GM12865 (cell line): ENCODE results near the gene PKNOX1.
"Not testable (repeated sequence)": the region's sequence is repeated elsewhere in the genome, so short reads cannot be mapped to it uniquely, and the experiment has no call there.

Experiments
- DNase-seq: peaks from one replicate; pipeline ENCODE4 v3.0.0; 2010; ENCODE audit warnings: low read depth
- H3K4me3 ChIP-seq: 2 replicates; pipeline ENCODE4 v1.5.1; 2011; ENCODE audit warnings: mild to moderate bottlenecking, low read depth, low read length, control low read depth
- CTCF ChIP-seq: IDR thresholded peaks from 2 replicates; pipeline ENCODE4 v1.5.1; 2011; ENCODE audit warnings: low read length, control low read depth, low read depth, inconsistent platforms; ENCODE audit not compliant: insufficient read depth; ENCODE audit errors: missing control alignments

Gene PKNOX1

DNA sequence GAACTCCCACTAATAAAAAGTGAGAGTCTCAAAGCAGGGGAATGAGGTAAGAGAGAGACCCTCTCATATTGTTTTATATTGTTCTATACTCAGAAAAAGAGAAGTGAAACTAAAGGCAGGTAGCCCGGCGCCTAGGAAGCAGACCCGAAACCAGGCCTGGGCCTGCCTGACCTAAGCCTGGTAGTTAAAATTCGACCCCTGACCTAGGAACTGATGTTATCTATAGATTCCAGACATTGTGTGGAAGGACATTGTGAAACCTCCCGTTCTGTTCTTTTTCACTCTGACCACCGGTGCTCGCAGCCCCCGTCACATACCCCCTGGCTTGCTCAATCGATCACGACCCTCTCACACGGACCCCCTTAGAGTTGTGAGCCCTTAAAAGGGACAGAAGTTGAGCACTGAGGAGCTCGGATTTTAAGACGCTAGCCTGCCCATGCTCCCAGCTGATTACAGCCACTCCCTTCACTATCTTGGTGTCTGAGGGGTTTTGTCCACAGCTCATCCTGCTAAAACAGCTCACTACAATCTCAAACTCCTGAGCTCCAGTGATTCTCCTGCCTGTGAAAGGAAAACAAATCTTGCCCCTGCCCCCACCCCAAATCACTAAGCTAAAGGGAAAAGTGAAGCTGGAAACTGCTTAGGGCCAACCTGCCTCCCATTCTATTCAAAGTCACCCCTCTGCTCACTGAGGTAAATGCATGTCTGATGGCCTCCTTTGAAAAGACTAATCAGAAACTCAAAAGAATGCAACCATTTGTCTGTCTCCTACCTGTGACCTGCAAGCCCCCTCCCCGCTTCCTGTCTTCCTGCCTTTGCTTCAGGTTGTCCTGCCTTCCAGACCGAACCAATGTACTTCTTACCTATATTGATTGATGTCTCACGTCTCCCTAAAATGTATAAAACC lies 37.1 kb upstream of the PKNOX1 start:
- DNase-seq: peak; percentile 38
- not testable (repeated sequence) for H3K4me3 ChIP-seq

GRCh38 chr21:42937960-42938605 lies 36.3 kb upstream of the PKNOX1 start:
- H3K4me3 ChIP-seq: no peak overlapping the region
- DNase-seq: no peak
- no peak for TF ChIP-seq CTCF

- not testable (repeated sequence) for H3K4me3 ChIP-seq, DNase-seq
These were observed 35.8 kb upstream of the PKNOX1 start for GRCh38 chr21:42938606-42938995.

- DNase-seq: no peak
- no peak overlapping the region for H3K4me3 ChIP-seq
- no peak for TF ChIP-seq CTCF
These were observed 34.6 kb upstream of the PKNOX1 start for GRCh38 chr21:42939582-42940413.

DNA sequence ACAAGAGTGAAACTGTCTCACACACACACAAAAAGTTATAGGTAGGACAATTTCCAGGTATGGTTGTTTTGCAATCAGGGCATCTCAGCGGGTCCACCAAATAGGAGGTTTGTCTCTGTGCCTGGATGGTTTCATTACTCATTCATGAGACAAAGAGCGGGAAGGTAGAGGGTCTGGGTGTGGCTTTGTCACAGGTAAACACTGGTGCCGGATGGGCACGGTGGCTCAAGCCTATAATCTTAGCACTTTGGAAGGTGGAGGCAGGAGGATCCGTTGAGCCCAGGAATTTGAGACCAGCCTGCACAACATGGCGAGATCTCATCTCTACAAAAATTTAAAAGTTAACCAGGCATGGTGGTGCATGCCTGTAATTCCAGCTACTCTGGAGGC lies 32.7 kb upstream of the PKNOX1 start:
- DNase-seq: no peak
- no peak overlapping the region for H3K4me3 ChIP-seq
- TF ChIP-seq CTCF: no peak

GRCh38 chr21:42942244-42942643 lies 32.1 kb upstream of the PKNOX1 start:
- no peak overlapping the region for H3K4me3 ChIP-seq
- no peak for TF ChIP-seq CTCF
- DNase-seq: no peak

DNA sequence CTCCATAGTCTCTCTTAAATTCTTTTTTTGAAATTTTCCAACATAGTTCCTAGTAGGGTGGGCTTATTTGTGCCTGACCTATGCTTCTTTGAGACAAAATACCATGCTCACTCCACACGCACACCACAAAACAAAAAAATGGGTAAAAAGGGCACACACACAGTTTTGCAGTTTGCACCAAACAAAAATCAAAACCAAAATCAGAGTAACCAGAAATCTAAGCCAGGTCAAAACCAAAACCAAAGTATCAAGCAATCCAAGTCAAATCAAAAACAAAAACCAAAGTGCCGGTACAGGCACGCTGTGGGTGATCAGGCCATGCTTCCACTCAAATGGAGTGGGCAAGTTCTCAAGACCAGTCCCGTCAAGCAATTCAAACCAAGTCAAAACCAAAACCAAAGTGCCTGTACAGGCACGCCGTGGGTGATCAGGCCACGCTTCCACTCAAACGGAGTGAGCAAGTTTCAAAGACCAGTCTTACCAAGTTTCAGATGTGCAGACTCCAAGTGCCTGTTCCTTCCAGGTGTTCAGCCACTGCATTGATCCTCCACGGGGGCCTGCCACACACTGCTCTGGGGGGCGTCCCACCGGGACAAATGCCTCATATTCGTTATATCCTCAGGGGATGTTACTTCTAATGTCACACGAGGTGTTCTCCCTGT lies 25.1 kb upstream of the PKNOX1 start:
- DNase-seq, H3K4me3 ChIP-seq: not testable (repeated sequence)

DNA sequence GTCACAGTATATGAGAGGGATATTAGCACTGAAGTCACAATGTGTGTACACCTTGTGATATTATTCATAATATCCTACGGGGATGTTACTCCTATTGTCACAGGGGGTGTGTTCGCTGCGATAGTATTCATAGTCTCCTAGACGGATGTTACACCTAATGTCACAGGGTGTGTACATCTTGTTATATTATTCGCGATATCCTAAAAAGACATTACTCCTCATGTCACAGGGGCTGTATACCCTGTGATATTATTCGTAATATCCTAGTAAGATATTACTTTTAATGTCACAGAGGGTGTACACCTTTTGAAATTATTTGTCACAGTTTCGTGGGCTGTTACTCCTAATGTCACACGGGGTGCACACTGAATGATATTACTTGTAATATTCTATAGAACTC lies 23.2 kb upstream of the PKNOX1 start:
- not testable (repeated sequence) for H3K4me3 ChIP-seq, DNase-seq
